ENCODE measurements around the gene PLEKHA1. TPM values are rescaled to one million over a fixed set of nuclear protein-coding genes. Genes with fewer than 3 reads are reported as not detected.

PLEKHA1 gene
- total RNA-seq, 1 experiment from 2014 or later, result 30.6 TPM

- Histone ChIP-seq H4K20me1 (ENCODE audit: insufficient read depth) (no peaks in the 10 kb centered on the region), H3K4me1 (ENCODE audit: control insufficient read depth in 1 of 2, insufficient read depth in 2 of 2, low read length in 2 of 2) (peaks cover 0 to 9% of the 10 kb centered on the region in 2 experiments; a peak in 2 of 4 replicates), H3K9ac (ENCODE audit: low read length) (no peak overlapping the region), H2AFZ (ENCODE audit: low read depth, low read length, poor library complexity, severe bottlenecking) (no peak overlapping the region), H3K4me2 (ENCODE audit: low read length) (no peak overlapping the region), H3K9me2 (ENCODE audit: insufficient read depth) (no peaks in the 10 kb centered on the region), H3K27ac (ENCODE audit: low read depth, low read length) (no peak overlapping the region), H3K79me2 (ENCODE audit: insufficient read depth, low read length) (no peaks in the 10 kb centered on the region), H3K4me3 (replicated peaks in 1 of 2; ENCODE audit: low read depth in 1 of 2, low read length in 2 of 2) (no peak overlapping the region), H3K36me3 (ENCODE audit: control insufficient read depth in 1 of 2, insufficient read depth in 2 of 2, low read length in 2 of 2) (no peaks in the 10 kb centered on the region), H3K9me3 (ENCODE audit: control insufficient read depth in 1 of 2, insufficient read depth in 1 of 2, low read depth in 1 of 2, low read length in 2 of 2) (no peaks in the 10 kb centered on the region), H3K27me3 (ENCODE audit: insufficient read depth, low read length) (no peaks in the 10 kb centered on the region; the same call in 1 of the 2 replicates)
- POLR2A ChIA-PET, result no interaction called here
- CTCF ChIA-PET, result no interaction called here
- DNase-seq (ENCODE audit: low read depth, low spot score), result no peak
- RAD21 ChIA-PET (ENCODE audit: low non-redundant PET in 1 of 2, low total read pairs in 2 of 2, uncharacterized antibody in 2 of 2, unreplicated experiment in 2 of 2), result no interaction called here
- intact Hi-C loops (cut with micrococcal nuclease), result no loop called here
- TF ChIP-seq CEBPB (IDR thresholded peaks at IDR 0.05; ENCODE audit: low read depth) (no peak), FOSL1 (IDR thresholded peaks at IDR 0.05; ENCODE audit: low read depth) (no peak), SRF (IDR thresholded peaks at IDR 0.05; ENCODE audit: low read depth) (no peak), RAD21 (IDR thresholded peaks at IDR 0.05; ENCODE audit: low read depth) (no peak), TCF7L2 (IDR thresholded peaks at IDR 0.05; ENCODE audit: borderline replicate concordance, extremely low read depth, insufficient read depth, insufficient read length) (no peak), SP1 (IDR thresholded peaks at IDR 0.05; ENCODE audit: low read depth) (no peak), EZH2phosphoT487 (IDR thresholded peaks at IDR 0.05; ENCODE audit: borderline replicate concordance) (no peak), JUND (IDR thresholded peaks at IDR 0.05) (no peak), REST (IDR thresholded peaks at IDR 0.05; ENCODE audit: low read depth) (no peak), ATF3 (IDR thresholded peaks at IDR 0.05) (no peak), ZNF274 (IDR thresholded peaks at IDR 0.05; ENCODE audit: low read depth, low read length) (no peak), CTCF (IDR thresholded peaks at IDR 0.05 in 2 of 3, conservative IDR thresholded peaks at IDR 0.05 in 1 of 3; ENCODE audit: borderline replicate concordance in 1 of 3, insufficient read depth in 1 of 3, low read depth in 2 of 3, low read length in 2 of 3) (no peak), EGR1 (IDR thresholded peaks at IDR 0.05; ENCODE audit: low read depth) (no peak), POLR2AphosphoS5 (IDR thresholded peaks at IDR 0.05; ENCODE audit: low read depth, low read length) (no peak), MAX (IDR thresholded peaks at IDR 0.05) (no peak), POLR2A (IDR thresholded peaks at IDR 0.05; ENCODE audit: borderline replicate concordance, extremely low read depth, insufficient read depth, insufficient read length) (no peak), EZH2 (IDR thresholded peaks at IDR 0.05) (no peak)
- ATAC-seq, result no peak
- BruUV-seq (replicated peaks), result no TSS peak
Measured at GRCh38 chr10:122326806-122327205, 47.7 kb upstream of the PLEKHA1 start.
